ENCODE data around the gene RNF166. TPM values are rescaled to one million over a fixed set of nuclear protein-coding genes. Genes with fewer than 3 reads are reported as not detected.

RNF166 gene, protein sequence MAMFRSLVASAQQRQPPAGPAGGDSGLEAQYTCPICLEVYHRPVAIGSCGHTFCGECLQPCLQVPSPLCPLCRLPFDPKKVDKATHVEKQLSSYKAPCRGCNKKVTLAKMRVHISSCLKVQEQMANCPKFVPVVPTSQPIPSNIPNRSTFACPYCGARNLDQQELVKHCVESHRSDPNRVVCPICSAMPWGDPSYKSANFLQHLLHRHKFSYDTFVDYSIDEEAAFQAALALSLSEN
- polyA plus RNA-seq (ENCODE audit: insufficient read length) = 14.6 TPM

- peak; percentile 95 for DNase-seq
Measured at GRCh38 chr16:88706229-88706964, at the start of gene RNF166, which contains the start of gene CTU2. Gene RNF166 (minus strand): TSS chr16:88706408. CDS start chr16:88706325, 83 bp downstream. Gene CTU2 (plus strand): TSS chr16:88706503. CDS start chr16:88706531, 28 bp downstream.

DNA sequence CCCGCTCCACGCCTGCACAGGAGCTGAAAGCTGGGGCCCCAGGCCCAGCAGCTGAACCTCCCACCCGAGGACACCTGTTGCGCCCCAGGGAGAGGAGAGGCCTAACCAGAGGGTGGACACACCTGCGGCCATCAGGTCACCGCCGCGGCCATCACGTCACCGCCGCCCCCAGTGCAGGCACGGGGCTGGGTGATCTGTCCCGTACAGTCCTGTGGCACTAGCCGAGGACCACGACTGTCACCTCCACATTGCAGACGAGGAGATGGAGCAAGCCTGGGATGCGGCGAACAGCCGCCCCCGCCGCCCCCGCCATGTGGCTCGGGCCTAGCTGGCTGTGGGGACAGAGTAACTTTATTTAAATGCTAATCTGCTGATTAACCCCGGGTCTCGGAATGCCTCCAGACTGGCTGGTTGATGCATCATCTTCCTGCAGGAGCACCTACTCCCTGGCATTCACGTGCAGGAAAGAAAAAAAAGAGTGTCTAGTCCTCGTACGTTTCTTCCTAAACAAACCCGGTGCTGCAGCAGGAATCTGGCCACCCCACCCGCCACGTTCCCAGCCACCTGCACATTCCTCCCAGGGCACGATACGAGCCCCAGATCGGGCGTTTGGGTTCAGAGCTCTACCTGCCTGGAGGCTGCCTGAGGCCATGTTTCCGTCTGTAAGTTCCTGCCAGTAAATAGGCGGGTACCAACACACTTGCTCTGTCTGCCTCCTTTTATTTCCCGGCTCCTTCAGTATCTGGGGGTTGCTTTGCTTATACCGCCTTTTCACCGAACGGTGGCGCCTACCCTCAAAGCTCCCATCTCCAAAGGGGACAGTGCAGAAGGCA is 48.9 kb upstream of the RNF166 start:
- no peak for DNase-seq

GRCh38 chr16:88754109-88754911 is 48.1 kb upstream of the RNF166 start:
- DNase-seq = no peak

DNA sequence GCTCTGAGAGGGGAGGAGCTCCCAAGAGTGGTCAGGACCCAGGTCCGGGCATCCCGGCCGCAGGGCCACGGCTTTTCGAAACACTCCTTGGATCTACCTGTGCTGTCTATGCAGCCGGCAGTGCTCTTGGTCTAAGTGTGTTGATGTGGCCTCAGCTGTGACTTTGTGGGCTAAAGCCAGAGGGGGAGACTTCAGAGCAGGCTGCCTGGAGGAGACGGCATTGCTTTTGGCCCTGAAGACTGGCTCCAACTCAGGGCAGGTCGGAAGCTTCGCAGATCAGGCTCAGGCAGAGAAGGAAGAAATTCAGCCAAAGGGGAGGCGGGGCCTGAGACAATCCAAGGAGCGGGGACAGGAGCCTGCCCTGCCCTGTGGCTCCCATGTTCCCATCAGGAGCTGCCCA is 47.4 kb upstream of the RNF166 start:
- DNase-seq = no peak

GRCh38 chr16:88753191-88753590 is 47.0 kb upstream of the RNF166 start:
- DNase-seq = no peak

- no peak for DNase-seq
Measured at GRCh38 chr16:88752386-88753002, 46.3 kb upstream of the RNF166 start.

- no peak for DNase-seq
Measured at GRCh38 chr16:88750854-88751253, 44.6 kb upstream of the RNF166 start.

DNA sequence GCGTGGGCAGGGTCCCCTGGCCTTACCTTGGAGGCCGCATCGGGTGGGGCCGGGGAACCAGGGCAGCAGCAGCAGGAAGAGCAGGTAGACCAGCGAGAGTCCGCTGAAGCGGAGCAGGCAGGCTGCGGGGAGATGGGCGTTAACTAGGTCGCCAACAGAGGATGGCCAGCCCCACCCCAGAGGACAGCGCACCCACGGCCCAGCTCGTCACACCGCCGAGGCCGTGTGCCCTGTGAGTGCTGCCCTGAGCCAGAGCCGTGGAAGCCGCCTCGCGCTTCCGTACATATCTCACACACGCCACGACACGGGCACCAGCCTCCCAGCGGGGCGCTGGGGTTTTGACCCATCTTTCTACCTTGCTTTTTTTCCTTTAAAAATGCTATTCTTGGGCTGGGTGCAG is 43.1 kb upstream of the RNF166 start:
- DNase-seq = no peak

- no peak for DNase-seq
Measured at GRCh38 chr16:88748364-88748763, 42.2 kb upstream of the RNF166 start.

GRCh38 chr16:88747588-88748301 is 41.5 kb upstream of the RNF166 start:
- DNase-seq = no peak

DNA sequence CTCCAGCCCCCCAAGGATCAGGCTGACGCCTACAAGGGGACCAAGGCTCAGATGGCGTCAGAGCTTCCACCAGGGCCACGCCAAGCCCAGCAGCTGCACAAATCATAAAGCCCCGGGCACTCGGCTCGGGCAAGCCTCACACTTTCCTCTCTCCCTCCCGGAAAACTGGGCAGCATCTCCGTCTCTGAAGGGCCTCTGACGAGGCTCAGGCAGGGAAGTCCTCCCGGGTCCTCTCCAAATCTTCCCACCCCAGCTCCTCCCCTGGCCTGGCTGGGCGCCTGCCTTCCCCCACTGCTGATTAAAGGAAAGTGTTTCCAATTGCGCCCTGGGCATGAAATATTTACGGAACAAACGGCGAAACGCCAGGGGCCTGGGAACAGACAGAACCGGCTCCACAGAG is 40.3 kb upstream of the RNF166 start:
- DNase-seq = peak; percentile 81

GRCh38 chr16:88744577-88745521 is 38.6 kb upstream of the RNF166 start:
- DNase-seq = peak; percentile 46

GRCh38 chr16:88743693-88744576 is 37.7 kb upstream of the RNF166 start:
- no peak for DNase-seq

DNA sequence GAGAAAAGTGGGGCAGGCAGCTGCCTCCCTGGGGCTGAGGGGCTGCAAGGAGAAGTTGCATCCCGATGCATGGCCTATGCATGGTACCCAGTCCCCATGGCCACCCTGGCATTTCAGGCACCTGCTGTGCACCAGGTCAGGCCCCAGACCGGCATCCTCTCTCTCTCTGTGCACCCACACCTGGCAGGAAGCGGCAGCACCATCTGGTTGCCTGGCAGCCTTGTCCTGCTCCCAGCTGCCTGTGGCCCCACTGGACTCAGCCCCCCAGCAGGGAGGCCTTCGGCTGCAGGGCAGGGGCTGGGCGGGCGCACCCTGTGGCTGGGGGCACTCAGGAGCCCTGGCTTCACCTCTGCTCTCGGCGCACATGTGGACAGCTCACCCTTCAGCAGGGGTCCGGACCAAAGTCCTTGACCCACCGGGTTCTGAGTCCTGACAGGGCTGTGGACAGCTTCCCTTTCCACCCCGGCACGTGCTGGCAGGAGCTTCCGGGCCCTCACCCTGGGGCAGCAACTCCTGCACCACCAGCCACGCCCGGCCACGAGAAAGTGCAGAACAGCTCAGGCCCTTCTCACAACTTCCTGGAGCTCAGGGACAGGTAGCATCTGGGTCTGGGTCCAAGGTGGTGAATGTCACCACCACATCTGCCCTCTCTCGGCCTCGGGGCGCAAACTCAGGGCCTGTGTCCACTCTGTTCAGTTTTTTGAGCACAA is 36.8 kb upstream of the RNF166 start:
- DNase-seq = no peak

- DNase-seq = no peak
Measured at GRCh38 chr16:88741368-88741767, 35.2 kb upstream of the RNF166 start.

DNA sequence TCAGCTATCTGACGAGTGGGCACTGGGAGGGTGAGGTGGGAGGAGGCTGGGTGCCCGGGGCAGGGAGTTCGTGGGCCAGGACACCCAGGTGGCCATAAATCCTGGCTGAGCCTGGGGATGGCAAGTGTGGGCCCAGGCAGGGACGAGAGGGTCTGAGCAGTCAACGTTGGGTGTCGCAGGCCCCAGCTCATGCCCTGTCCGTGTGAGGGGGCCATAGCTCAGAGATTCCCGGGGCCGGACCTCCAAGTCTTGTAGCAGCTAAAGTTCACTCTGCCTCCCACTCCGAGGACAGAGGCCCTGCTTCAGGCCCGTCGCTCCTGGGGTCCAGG is 34.5 kb upstream of the RNF166 start:
- DNase-seq = no peak

- DNase-seq = no peak
Measured at GRCh38 chr16:88739977-88740726, 33.9 kb upstream of the RNF166 start.
